SK-N-SH (cell line): ENCODE measurements around the gene FMNL2. TPM values are rescaled to one million over a fixed set of nuclear protein-coding genes. Genes with fewer than 3 reads are reported as not detected.

Source experiments
- CTCF ChIA-PET: fragments of 300-600, 350-600 bp; formaldehyde crosslinking; extraction: SDS; loops from one replicate; lab custom pipeline; 2021; lab: Yijun Ruan, JAX
- POLR2A ChIA-PET: fragments of 350-600 bp; sonication (Branson Sonifier 250); formaldehyde crosslinking; extraction: SDS; loops from one replicate; lab custom pipeline; 2020; ENCODE audit warnings: antibody characterized with exemption, inconsistent platforms; lab: Yijun Ruan, JAX
- DNase-seq: peaks from one replicate; pipeline ENCODE4 v3.0.0; 2012
- H2AFZ ChIP-seq: fragments of 200-600 bp; sonication (generic); 2 replicates; pipeline ENCODE4 v1.8.1; 2016; ENCODE audit warnings: antibody characterized with exemption, mild to moderate bottlenecking, low read depth
- H3F3A ChIP-seq: fragments of 200-600 bp; sonication (generic); replicated peaks from 2 replicates; pipeline ENCODE3; 2016; ENCODE audit warnings: antibody characterized with exemption, mild to moderate bottlenecking; ENCODE audit not compliant: insufficient read depth
- H3K27ac ChIP-seq, 2 experiments: fragments of 200-500 bp in 1 of 2; fragments of 200-600 bp in 1 of 2; sonication (Bioruptor generic) in 1 of 2; sonication (generic), shearing (Covaris generic) in 1 of 2; 2 replicates each; pipeline versions ENCODE4 v1.5.1 to v1.6.1; 2014 to 2016; ENCODE audit warnings: low read depth in 2 of 2, inconsistent platforms in 1 of 2, low read length in 1 of 2, mild to moderate bottlenecking in 1 of 2, mixed read lengths in 1 of 2
- H3K27me3 ChIP-seq: fragments of 200-600 bp; sonication (generic), shearing (Covaris generic); 2 replicates; pipeline ENCODE4 v1.6.1; 2016; ENCODE audit warnings: mixed run types; ENCODE audit not compliant: insufficient read depth
- H3K36me3 ChIP-seq, 2 experiments: fragments of 200-500 bp in 1 of 2; fragments of 200-600 bp in 1 of 2; sonication (Bioruptor generic) in 1 of 2; sonication (generic) in 1 of 2; replicated peaks in 1 of 2; 2 replicates each; pipeline versions ENCODE3 to v1.5.1; 2014 to 2016; ENCODE audit warnings: low read length in 1 of 2, mild to moderate bottlenecking in 1 of 2; ENCODE audit not compliant: insufficient read depth in 2 of 2, control insufficient read depth in 1 of 2
- H3K4me1 ChIP-seq, 2 experiments: fragments of 200-500 bp in 1 of 2; fragments of 200-600 bp in 1 of 2; sonication (Bioruptor generic) in 1 of 2; sonication (generic), shearing (Covaris generic) in 1 of 2; 2 replicates each; pipeline versions ENCODE4 v1.5.1 to v1.6.1; 2014 to 2016; ENCODE audit warnings: low read depth in 1 of 2, low read length in 1 of 2, mixed run types in 1 of 2; ENCODE audit not compliant: insufficient read depth in 2 of 2, control insufficient read depth in 1 of 2
- H3K4me2 ChIP-seq: fragments of 200-600 bp; sonication (generic), shearing (Covaris generic); 2 replicates; pipeline ENCODE4 v1.6.1; 2017; ENCODE audit warnings: mixed run types
- H3K4me3 ChIP-seq, 2 experiments: fragments of 200-500 bp in 1 of 2; fragments of 200-600 bp in 1 of 2; sonication (Bioruptor generic) in 1 of 2; sonication (generic), shearing (Covaris generic) in 1 of 2; 2 replicates each; pipeline versions ENCODE4 v1.5.1 to v1.8.1; 2014 to 2016; ENCODE audit warnings: low read depth in 2 of 2, inconsistent platforms in 1 of 2, low read length in 1 of 2, mild to moderate bottlenecking in 1 of 2, mixed read lengths in 1 of 2, moderate library complexity in 1 of 2
- H3K79me2 ChIP-seq: fragments of 200-600 bp; sonication (generic); 2 replicates; pipeline ENCODE4 v1.8.1; 2017; ENCODE audit warnings: mild to moderate bottlenecking; ENCODE audit not compliant: insufficient read depth
- H3K9ac ChIP-seq: fragments of 200-600 bp; sonication (generic); 2 replicates; pipeline ENCODE4 v1.6.1; 2017; ENCODE audit warnings: mixed run types
- H3K9me2 ChIP-seq: fragments of 200-600 bp; sonication (generic); 2 replicates; pipeline ENCODE4 v1.6.1; 2017; ENCODE audit warnings: mixed run types
- H3K9me3 ChIP-seq: fragments of 200-600 bp; sonication (generic); 2 replicates; pipeline ENCODE4 v1.6.1; 2017; ENCODE audit warnings: mixed run types, mild to moderate bottlenecking, moderate library complexity
- H4K20me1 ChIP-seq: fragments of 200-600 bp; sonication (generic); 2 replicates; pipeline ENCODE4 v1.6.1; 2017; ENCODE audit warnings: mild to moderate bottlenecking, mixed run types; ENCODE audit not compliant: insufficient read depth
- CHD2 ChIP-seq: fragments of 150-350 bp; IDR thresholded peaks from 2 replicates; pipeline ENCODE4 v1.6.1; 2018; ENCODE audit warnings: low read length; ENCODE audit not compliant: partially characterized antibody
- EP300 ChIP-seq, 2 experiments: IDR thresholded peaks; 2 replicates each; pipeline versions ENCODE4 v1.4.0 to v1.6.1; 2012; ENCODE audit warnings: borderline replicate concordance in 1 of 2, low read depth in 1 of 2, low read length in 1 of 2
- FOXM1 ChIP-seq: IDR thresholded peaks from 2 replicates; pipeline ENCODE4 v1.4.0; 2012; ENCODE audit warnings: low read depth, mild to moderate bottlenecking
- MEF2A ChIP-seq: IDR thresholded peaks from 2 replicates; pipeline ENCODE4 v1.4.0; 2012; ENCODE audit warnings: low read depth, borderline replicate concordance
- MXI1 ChIP-seq: IDR thresholded peaks from 2 replicates; pipeline ENCODE4 v1.6.1; 2012; ENCODE audit warnings: mild to moderate bottlenecking, low read depth, low read length, improper control_type of control experiment
- NFIC ChIP-seq: IDR thresholded peaks from 2 replicates; pipeline ENCODE4 v1.4.0; 2012; ENCODE audit warnings: borderline replicate concordance
- NRF1 ChIP-seq: IDR thresholded peaks from 2 replicates; pipeline ENCODE4 v1.6.1; 2012; ENCODE audit warnings: low read depth, mild to moderate bottlenecking, low read length
- POLR2AphosphoS5 ChIP-seq: IDR thresholded peaks from 2 replicates; pipeline ENCODE4 v1.6.1; 2012; ENCODE audit warnings: low read depth, low read length
- RCOR1 ChIP-seq: fragments of 150-350 bp; IDR thresholded peaks from 2 replicates; pipeline ENCODE4 v1.6.1; 2017; ENCODE audit warnings: antibody characterized with exemption, low read length
- RFX5 ChIP-seq: IDR thresholded peaks from 2 replicates; pipeline ENCODE4 v1.6.1; 2012; ENCODE audit warnings: mild to moderate bottlenecking, improper control_type of control experiment, low read length
- TAF1 ChIP-seq: IDR thresholded peaks from 2 replicates; pipeline ENCODE4 v1.6.1; 2012; ENCODE audit warnings: low read depth, mild to moderate bottlenecking, low read length, moderate library complexity, borderline replicate concordance
- TCF12 ChIP-seq: IDR thresholded peaks from 2 replicates; pipeline ENCODE4 v1.4.0; 2012
- YY1 ChIP-seq: IDR thresholded peaks from 2 replicates; pipeline ENCODE4 v1.4.0; 2012; ENCODE audit warnings: low read depth, mild to moderate bottlenecking
- WGBS: methylation state at CpG from one replicate; pipeline ENCODE4 v1.1.6; 2017; ENCODE audit warnings: low lambda C conversion rate; 5-methylcytosine and 5-hydroxymethylcytosine counted together
- polyA plus RNA-seq, 3 experiments: library from polyadenylated mRNA; depleted of rRNA; stranded (reverse); fragments of >200 nt; gene quantifications; 2 replicates each; pipeline ENCODE4 v1.2.3, GENCODE V29; 2012
- TF ChIP-seq, protein P1 (sequence below): IDR thresholded peaks from 2 replicates; pipeline ENCODE4; 2012
- TF ChIP-seq, protein P2 (sequence below): fragments of 150-350 bp; IDR thresholded peaks from 2 replicates; pipeline ENCODE4 v1.6.1; 2017; ENCODE audit warnings: antibody characterized with exemption, low read length, low read depth, borderline replicate concordance
- TF ChIP-seq, protein P3 (sequence below): IDR thresholded peaks from 2 replicates; pipeline ENCODE4 v1.4.0; 2012; ENCODE audit warnings: low read depth, borderline replicate concordance
- TF ChIP-seq, protein P4 (sequence below): IDR thresholded peaks from 2 replicates; pipeline ENCODE4 v1.4.0; 2012; ENCODE audit warnings: low read depth, borderline replicate concordance
- TF ChIP-seq, protein P5 (sequence below): IDR thresholded peaks from 2 replicates; pipeline ENCODE4 v1.4.0; 2012; ENCODE audit warnings: low read depth

The FMNL2 gene
- polyA plus RNA-seq, 1 of the 3 experiments (the other 2 are of a cell fraction) = 14.5 TPM

DNA sequence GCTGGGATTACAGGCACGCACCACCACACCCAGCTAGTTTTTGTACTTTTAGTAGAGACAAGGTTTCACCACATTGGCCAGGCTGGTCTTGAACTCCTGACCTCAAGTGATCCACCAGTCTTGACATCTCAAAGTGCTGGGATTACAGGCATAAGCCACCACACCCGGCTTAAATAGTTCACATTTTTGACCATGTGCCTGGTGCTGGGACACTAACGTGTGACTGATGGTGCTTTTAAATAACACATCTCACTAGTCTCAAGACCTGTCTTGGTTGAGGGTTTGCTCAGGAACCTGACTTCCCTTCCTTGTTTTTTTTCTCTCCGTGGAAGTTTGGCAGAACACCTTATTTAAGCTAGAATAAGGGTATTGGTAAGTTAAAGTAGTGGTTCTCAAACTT lies 8.5 kb downstream of the FMNL2 start:
- TF ChIP-seq EP300 (IDR thresholded peaks at IDR 0.05; ENCODE audit: borderline replicate concordance in 1 of 2, low read depth in 1 of 2, low read length in 1 of 2) = no peak
- no peak for TF ChIP-seq NFIC
- TF ChIP-seq, protein P1, sequence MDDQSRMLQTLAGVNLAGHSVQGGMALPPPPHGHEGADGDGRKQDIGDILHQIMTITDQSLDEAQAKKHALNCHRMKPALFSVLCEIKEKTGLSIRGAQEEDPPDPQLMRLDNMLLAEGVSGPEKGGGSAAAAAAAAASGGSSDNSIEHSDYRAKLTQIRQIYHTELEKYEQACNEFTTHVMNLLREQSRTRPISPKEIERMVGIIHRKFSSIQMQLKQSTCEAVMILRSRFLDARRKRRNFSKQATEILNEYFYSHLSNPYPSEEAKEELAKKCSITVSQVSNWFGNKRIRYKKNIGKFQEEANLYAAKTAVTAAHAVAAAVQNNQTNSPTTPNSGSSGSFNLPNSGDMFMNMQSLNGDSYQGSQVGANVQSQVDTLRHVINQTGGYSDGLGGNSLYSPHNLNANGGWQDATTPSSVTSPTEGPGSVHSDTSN = no peak
- no peak for TF ChIP-seq RCOR1
- TF ChIP-seq, protein P2, sequence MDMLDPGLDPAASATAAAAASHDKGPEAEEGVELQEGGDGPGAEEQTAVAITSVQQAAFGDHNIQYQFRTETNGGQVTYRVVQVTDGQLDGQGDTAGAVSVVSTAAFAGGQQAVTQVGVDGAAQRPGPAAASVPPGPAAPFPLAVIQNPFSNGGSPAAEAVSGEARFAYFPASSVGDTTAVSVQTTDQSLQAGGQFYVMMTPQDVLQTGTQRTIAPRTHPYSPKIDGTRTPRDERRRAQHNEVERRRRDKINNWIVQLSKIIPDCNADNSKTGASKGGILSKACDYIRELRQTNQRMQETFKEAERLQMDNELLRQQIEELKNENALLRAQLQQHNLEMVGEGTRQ = no peak
- TF ChIP-seq NRF1 = no peak
- TF ChIP-seq MEF2A = no peak
- TF ChIP-seq MXI1 = no peak
- no peaks in the 10 kb centered on the region for H3F3A ChIP-seq
- peaks cover 0 to 15% of the 10 kb centered on the region in 2 experiments for H3K36me3 ChIP-seq
- peaks cover 8% of the 10 kb centered on the region; the same call in 1 of the 2 replicates for H4K20me1 ChIP-seq
- H3K4me2 ChIP-seq = no peak overlapping the region
- no peak overlapping the region for H3K9ac ChIP-seq
- H2AFZ ChIP-seq = no peak overlapping the region
- H3K9me3 ChIP-seq = no peaks in the 10 kb centered on the region
- no peaks in the 10 kb centered on the region for H3K27me3 ChIP-seq
- CTCF ChIA-PET = interaction anchor here (0.7 to 1.3 kb wide), 2 partner anchors 71 to 211 kb away, joined by 3 read pairs; no protein-coding TSS in a partner anchor
- POLR2A ChIA-PET = no interaction called here
- no peak for DNase-seq
- H3K9me2 ChIP-seq = no peaks in the 10 kb centered on the region; the same call in 1 of the 2 replicates
- no peak overlapping the region for H3K27ac ChIP-seq
- WGBS = 100% methylated on average over 4 of the region's 4 CpGs
- peaks cover 45% of the 10 kb centered on the region for H3K79me2 ChIP-seq
- H3K4me1 ChIP-seq = no peaks in the 10 kb centered on the region; a peak in 1 of 4 replicates
- H3K4me3 ChIP-seq = no peak overlapping the region

DNA sequence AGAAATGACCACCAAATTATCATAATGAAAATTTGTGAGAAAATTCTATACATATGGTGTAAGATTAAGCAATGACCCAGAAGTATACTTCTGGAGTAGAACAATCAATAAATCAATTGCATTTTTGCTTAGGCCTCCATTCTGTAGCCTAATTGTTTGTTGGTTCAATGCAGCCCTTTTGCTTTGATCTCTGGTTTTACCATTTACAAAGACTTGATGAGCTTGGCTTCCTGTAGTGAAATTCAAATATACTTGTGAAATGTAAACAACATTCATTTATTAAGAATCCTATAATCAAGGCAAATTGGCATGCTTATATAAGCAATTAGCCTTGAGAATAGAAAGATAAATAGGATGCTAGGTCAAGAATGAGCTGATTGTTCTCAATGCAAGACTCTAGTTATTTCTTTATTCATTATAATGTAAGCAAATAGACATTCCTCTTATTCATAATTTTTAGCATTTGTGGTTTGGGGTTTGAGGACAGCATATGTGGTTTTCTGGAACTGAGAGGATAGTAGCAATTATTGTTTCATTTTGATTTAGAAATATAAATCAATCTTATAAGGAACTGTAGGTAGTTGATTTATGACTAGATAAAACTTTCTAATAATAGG lies 9.7 kb downstream of the FMNL2 start:
- no peaks in the 10 kb centered on the region for H3K9me3 ChIP-seq
- no peak overlapping the region for H3K27ac ChIP-seq
- ChIA-PET CTCF (interaction anchor here (1.0 to 1.3 kb wide), 2 partner anchors 173 to 210 kb away, joined by 3 read pairs; no protein-coding TSS in a partner anchor), POLR2A (no interaction called here)
- H3K4me1 ChIP-seq = no peaks in the 10 kb centered on the region; a peak in 1 of 4 replicates
- H3K9ac ChIP-seq = no peak overlapping the region
- no peak for DNase-seq
- H3F3A ChIP-seq = no peaks in the 10 kb centered on the region
- H3K27me3 ChIP-seq = no peaks in the 10 kb centered on the region
- H4K20me1 ChIP-seq = peaks cover 8% of the 10 kb centered on the region; the same call in 1 of the 2 replicates
- H3K4me3 ChIP-seq = no peak overlapping the region
- H3K79me2 ChIP-seq = peaks cover 32% of the 10 kb centered on the region; the same call in 1 of the 2 replicates
- H2AFZ ChIP-seq = no peak overlapping the region
- TF ChIP-seq, protein P2 = no peak
- TF ChIP-seq POLR2AphosphoS5 = no peak
- no peak for TF ChIP-seq FOXM1
- TF ChIP-seq CHD2 = no peak
- TF ChIP-seq, protein P3, sequence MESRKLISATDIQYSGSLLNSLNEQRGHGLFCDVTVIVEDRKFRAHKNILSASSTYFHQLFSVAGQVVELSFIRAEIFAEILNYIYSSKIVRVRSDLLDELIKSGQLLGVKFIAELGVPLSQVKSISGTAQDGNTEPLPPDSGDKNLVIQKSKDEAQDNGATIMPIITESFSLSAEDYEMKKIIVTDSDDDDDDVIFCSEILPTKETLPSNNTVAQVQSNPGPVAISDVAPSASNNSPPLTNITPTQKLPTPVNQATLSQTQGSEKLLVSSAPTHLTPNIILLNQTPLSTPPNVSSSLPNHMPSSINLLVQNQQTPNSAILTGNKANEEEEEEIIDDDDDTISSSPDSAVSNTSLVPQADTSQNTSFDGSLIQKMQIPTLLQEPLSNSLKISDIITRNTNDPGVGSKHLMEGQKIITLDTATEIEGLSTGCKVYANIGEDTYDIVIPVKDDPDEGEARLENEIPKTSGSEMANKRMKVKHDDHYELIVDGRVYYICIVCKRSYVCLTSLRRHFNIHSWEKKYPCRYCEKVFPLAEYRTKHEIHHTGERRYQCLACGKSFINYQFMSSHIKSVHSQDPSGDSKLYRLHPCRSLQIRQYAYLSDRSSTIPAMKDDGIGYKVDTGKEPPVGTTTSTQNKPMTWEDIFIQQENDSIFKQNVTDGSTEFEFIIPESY = no peak
- TF ChIP-seq RCOR1 = no peak
- TF ChIP-seq, protein P4, sequence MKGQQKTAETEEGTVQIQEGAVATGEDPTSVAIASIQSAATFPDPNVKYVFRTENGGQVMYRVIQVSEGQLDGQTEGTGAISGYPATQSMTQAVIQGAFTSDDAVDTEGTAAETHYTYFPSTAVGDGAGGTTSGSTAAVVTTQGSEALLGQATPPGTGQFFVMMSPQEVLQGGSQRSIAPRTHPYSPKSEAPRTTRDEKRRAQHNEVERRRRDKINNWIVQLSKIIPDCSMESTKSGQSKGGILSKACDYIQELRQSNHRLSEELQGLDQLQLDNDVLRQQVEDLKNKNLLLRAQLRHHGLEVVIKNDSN = no peak
- no peak for TF ChIP-seq YY1
- TF ChIP-seq, protein P5, sequence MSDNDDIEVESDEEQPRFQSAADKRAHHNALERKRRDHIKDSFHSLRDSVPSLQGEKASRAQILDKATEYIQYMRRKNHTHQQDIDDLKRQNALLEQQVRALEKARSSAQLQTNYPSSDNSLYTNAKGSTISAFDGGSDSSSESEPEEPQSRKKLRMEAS = no peak
- no peak for TF ChIP-seq TCF12
- no peak for TF ChIP-seq MEF2A
- no peak for TF ChIP-seq TAF1
- no peak for TF ChIP-seq RFX5
- TF ChIP-seq, protein P1 = no peak
- TF ChIP-seq NFIC = no peak
- no peaks in the 10 kb centered on the region; the same call in 1 of the 2 replicates for H3K9me2 ChIP-seq
- peaks cover 0 to 15% of the 10 kb centered on the region in 2 experiments for H3K36me3 ChIP-seq
- H3K4me2 ChIP-seq = no peak overlapping the region
